ENCODE data around the gene CNTF. TPM values are rescaled to one million over a fixed set of nuclear protein-coding genes. Genes with fewer than 3 reads are reported as not detected.

Gene CNTF
- total and polyA plus RNA-seq, 2 experiments from 2014 or later: 0.24 to 1.8 TPM

- TF ChIP-seq ZNF462 (CRISPR knock-in tag; IDR thresholded peaks at IDR 0.05) (no peak), REST (IDR thresholded peaks at IDR 0.05; ENCODE audit: unreplicated experiment) (no peak), ZNF114 (CRISPR knock-in tag; IDR thresholded peaks at IDR 0.05) (no peak), NANOG (IDR thresholded peaks at IDR 0.05; ENCODE audit: borderline replicate concordance) (no peak), CREB1 (CRISPR knock-in tag; IDR thresholded peaks at IDR 0.05; ENCODE audit: low read depth) (no peak), POLR2AphosphoS5 (IDR thresholded peaks at IDR 0.05; ENCODE audit: low read depth) (no peak), JUNB (IDR thresholded peaks at IDR 0.05; ENCODE audit: unreplicated experiment) (no peak), STAT1 (IDR thresholded peaks at IDR 0.05; ENCODE audit: unreplicated experiment) (no peak), ZNF331 (CRISPR knock-in tag; IDR thresholded peaks at IDR 0.05; ENCODE audit: low read depth) (no peak)
These were observed 741 bp upstream of the CNTF start (continued) for GRCh38 chr11:58621586-58622262.

All from GM23338 (cell line).